GM12874 (cell line): Measurements from ENCODE around the gene GORAB.

Source experiments
- CTCF ChIP-seq: IDR thresholded peaks from 2 replicates; pipeline ENCODE4 v1.5.1; 2011; ENCODE audit warnings: low read depth, mild to moderate bottlenecking, control low read depth, low read length, moderate library complexity; ENCODE audit not compliant: insufficient read depth

The GORAB gene

GRCh38 chr1:170530972-170531757 is 801 bp upstream of the GORAB start:
- no peak for TF ChIP-seq CTCF

GRCh38 chr1:170533298-170533697 is 1.3 kb downstream of the GORAB start:
- no peak for TF ChIP-seq CTCF

GRCh38 chr1:170534626-170535147 is 2.7 kb downstream of the GORAB start:
- TF ChIP-seq CTCF: no peak

GRCh38 chr1:170535418-170535817 is 3.5 kb downstream of the GORAB start:
- no peak for TF ChIP-seq CTCF

GRCh38 chr1:170536924-170537551 is 5.1 kb downstream of the GORAB start:
- no peak for TF ChIP-seq CTCF

- no peak for TF ChIP-seq CTCF
These were observed 6.0 kb downstream of the GORAB start for GRCh38 chr1:170537798-170538503.

- TF ChIP-seq CTCF: no peak
These were observed 6.7 kb downstream of the GORAB start for GRCh38 chr1:170538687-170539086.
